AG09319 (cell line): ENCODE results near the gene TAAR9.

Experiments used
- DNase-seq: peaks from one replicate; pipeline ENCODE4 v3.0.0-alpha.2; 2010; ENCODE audit warnings: low read depth; ENCODE audit errors: extremely low read depth
- CTCF ChIP-seq: IDR thresholded peaks from 2 replicates; pipeline ENCODE4 v1.5.1; 2011; ENCODE audit warnings: low read depth, mild to moderate bottlenecking, inconsistent platforms, low read length, moderate library complexity

Gene TAAR9

GRCh38 chr6:132495604-132496079 lies 42.4 kb upstream of the TAAR9 start:
- TF ChIP-seq CTCF = no peak
- no peak for DNase-seq

GRCh38 chr6:132496519-132497180 lies 41.4 kb upstream of the TAAR9 start:
- DNase-seq = no peak
- no peak for TF ChIP-seq CTCF

GRCh38 chr6:132498638-132499037 lies 39.4 kb upstream of the TAAR9 start:
- no peak for DNase-seq
- no peak for TF ChIP-seq CTCF

- DNase-seq = no peak
- TF ChIP-seq CTCF = no peak
These were observed 38.3 kb upstream of the TAAR9 start for GRCh38 chr6:132499757-132500156.

GRCh38 chr6:132504757-132505156 lies 33.3 kb upstream of the TAAR9 start:
- no peak for TF ChIP-seq CTCF
- DNase-seq = no peak

GRCh38 chr6:132505158-132505557 lies 32.9 kb upstream of the TAAR9 start:
- no peak for TF ChIP-seq CTCF
- DNase-seq = no peak

- DNase-seq = no peak
These were observed 31.6 kb upstream of the TAAR9 start for GRCh38 chr6:132506461-132506860.

More at GRCh38 chr6:132506461-132506860, 31.6 kb upstream of the TAAR9 start:
- TF ChIP-seq CTCF = no peak
